GM12878 (cell line): ENCODE measurements around the gene PRPSAP1. TPM values are rescaled to one million over a fixed set of nuclear protein-coding genes. Genes with fewer than 3 reads are reported as not detected.

Source experiments
- BACH1 ChIP-seq: fragments of 450-650 bp; IDR thresholded peaks from 2 replicates; pipeline ENCODE4 v1.6.1; 2017; ENCODE audit warnings: mild to moderate bottlenecking, borderline replicate concordance
- CBX3 ChIP-seq: fragments of 200-600 bp; sonication (generic); IDR thresholded peaks from 2 replicates; pipeline ENCODE4 v1.6.1; 2016; ENCODE audit warnings: low read depth, borderline replicate concordance
- HCFC1 ChIP-seq: fragments of 150-350 bp; IDR thresholded peaks from 2 replicates; pipeline ENCODE4 v1.6.1; 2014; ENCODE audit warnings: low read length
- LARP7 ChIP-seq: fragments of 450-650 bp; IDR thresholded peaks from 2 replicates; pipeline ENCODE4 v1.6.1; 2017; ENCODE audit warnings: mild to moderate bottlenecking
- MEF2B ChIP-seq: fragments of 450-650 bp; IDR thresholded peaks from 2 replicates; pipeline ENCODE4 v1.6.1; 2018; ENCODE audit warnings: mild to moderate bottlenecking, moderate library complexity; ENCODE audit not compliant: partially characterized antibody, poor library complexity, severe bottlenecking
- NFIC ChIP-seq: IDR thresholded peaks from 2 replicates; pipeline ENCODE4 v1.6.1; 2012; ENCODE audit warnings: low read depth, mild to moderate bottlenecking, inconsistent platforms, low read length, moderate library complexity
- NR2C1 ChIP-seq: fragments of 450-650 bp; IDR thresholded peaks from 2 replicates; pipeline ENCODE4 v1.6.1; 2017; ENCODE audit warnings: antibody characterized with exemption, mild to moderate bottlenecking, moderate library complexity
- NR2F1 ChIP-seq: fragments of 450-650 bp; conservative IDR thresholded peaks from 2 replicates; pipeline ENCODE4 v1.6.1; 2017; ENCODE audit warnings: mild to moderate bottlenecking
- PML ChIP-seq: IDR thresholded peaks from 2 replicates; pipeline ENCODE4 v1.6.1; 2012; ENCODE audit warnings: low read length, inconsistent platforms
- POU2F2 ChIP-seq: IDR thresholded peaks from 3 replicates; pipeline ENCODE4 v1.6.1; 2011; ENCODE audit warnings: low read depth, mild to moderate bottlenecking, low read length, borderline replicate concordance
- RBBP5 ChIP-seq: fragments of 200-600 bp; sonication (generic); conservative IDR thresholded peaks from 2 replicates; pipeline ENCODE4 v1.6.1; 2016
- SMARCA5 ChIP-seq: fragments of 450-650 bp; IDR thresholded peaks from 2 replicates; pipeline ENCODE4 v1.6.1; 2017; ENCODE audit warnings: mild to moderate bottlenecking
- SRF ChIP-seq, 2 experiments: IDR thresholded peaks; 2 replicates each; pipeline ENCODE4 v1.6.1; 2011; ENCODE audit warnings: low read depth in 2 of 2, low read length in 2 of 2, mild to moderate bottlenecking in 1 of 2, moderate library complexity in 1 of 2
- YY1 ChIP-seq: IDR thresholded peaks from 2 replicates; pipeline ENCODE4 v1.6.1; 2011; ENCODE audit warnings: low read depth, mild to moderate bottlenecking, low read length
- ZNF274 ChIP-seq: IDR thresholded peaks from one replicate; pipeline ENCODE4 v1.8.0; 2011; ENCODE audit not compliant: insufficient read length, insufficient read depth
- polyA plus RNA-seq, 11 experiments: library from polyadenylated mRNA; depleted of rRNA in 4 of 11; unstranded in 6 of 11; stranded (reverse) in 5 of 11; fragments of >200 nt; fragmentation: Nextera tagmentation in 4 of 11; fragmentation: Illumina TruSeq in 1 of 11; extraction: Ambion mirVana in 4 of 11; extraction: Trizol in 1 of 11; gene quantifications; 1 replicate in 1 of 11; 2 replicates in 10 of 11; pipeline versions ENCODE4 v1.2.1 to v1.2.3, GENCODE V29; 2011 to 2016; ENCODE audit warnings: inconsistent platforms in 2 of 11, missing spikeins in 2 of 11, low read depth in 1 of 11
- total RNA-seq, 4 experiments: library from RNA; depleted of rRNA in 3 of 4; stranded (reverse); fragments of >200 nt in 3 of 4; fragmentation: Illumina TruSeq in 1 of 4; extraction: Trizol in 1 of 4; gene quantifications; 2 replicates each; pipeline versions ENCODE4 v1.2.1 to v1.2.3, GENCODE V29; 2013 to 2021
- TF ChIP-seq, protein P1 (sequence below): fragments of 450-650 bp; formaldehyde crosslinking; IDR thresholded peaks from 2 replicates; pipeline ENCODE4 v1.4.0; 2022; ENCODE audit warnings: mild to moderate bottlenecking, moderate library complexity
- TF ChIP-seq, protein P2 (sequence below): fragments of 450-650 bp; IDR thresholded peaks from 2 replicates; pipeline ENCODE4 v1.6.1; 2017; ENCODE audit warnings: mild to moderate bottlenecking, low read depth, inconsistent platforms; ENCODE audit not compliant: poor library complexity, severe bottlenecking
- TF ChIP-seq, protein P3 (sequence below): fragments of 450-650 bp; formaldehyde crosslinking; IDR thresholded peaks from 2 replicates; pipeline ENCODE4 v1.4.0; 2020; ENCODE audit warnings: mild to moderate bottlenecking, moderate library complexity
- TF ChIP-seq, protein P4 (sequence below): fragments of 450-650 bp; IDR thresholded peaks from 2 replicates; pipeline ENCODE4 v1.6.1; 2014; ENCODE audit warnings: mild to moderate bottlenecking
- TF ChIP-seq, protein P5 (sequence below): fragments of 450-650 bp; IDR thresholded peaks from 2 replicates; pipeline ENCODE4 v1.6.1; 2016; ENCODE audit warnings: mild to moderate bottlenecking

Gene PRPSAP1
- total and polyA plus RNA-seq, 10 of the 15 experiments (the other 5 are each of a cell fraction or from before 2014, with no cell fraction given): 15.8 to 84.2 (median 44.2) TPM

DNA sequence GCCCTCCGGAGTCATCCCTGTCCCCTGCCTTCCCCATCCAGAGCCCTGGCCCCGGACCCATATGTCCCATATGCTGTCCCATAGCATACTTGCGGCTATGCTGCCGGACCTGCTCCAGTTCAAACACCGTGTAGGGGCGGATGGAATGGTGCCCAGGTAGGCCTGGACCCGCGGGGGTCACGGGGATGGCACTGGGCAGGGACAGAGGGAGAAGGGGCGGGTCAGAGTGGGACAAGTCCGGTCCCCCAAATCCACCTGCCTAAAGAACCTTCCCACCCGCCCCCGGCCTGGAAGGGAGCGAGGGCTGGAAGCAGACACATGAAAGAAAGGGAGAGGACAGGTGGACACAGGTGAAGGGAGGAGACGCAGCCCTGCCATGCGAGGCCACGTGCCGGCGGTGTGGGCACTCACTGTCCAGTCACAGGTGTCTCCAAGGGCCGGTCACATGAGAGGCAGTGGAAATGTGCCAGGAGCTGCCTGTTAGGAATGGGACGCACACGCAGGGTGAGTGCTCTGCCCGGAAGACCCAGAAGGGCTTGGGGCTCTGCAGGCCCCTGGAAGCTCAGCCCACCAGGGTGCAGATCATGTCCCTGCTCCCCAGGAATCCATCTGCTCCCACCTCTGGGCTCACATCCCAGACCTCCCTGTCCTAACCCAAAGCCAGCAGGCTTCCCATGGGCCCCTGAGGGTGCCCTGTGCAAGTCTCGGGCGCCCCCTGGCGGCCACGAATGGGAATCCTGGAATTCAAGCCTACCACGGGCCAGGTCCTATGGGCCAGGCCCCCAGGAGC is 74.6 kb downstream of the PRPSAP1 start (continued):
- TF ChIP-seq NR2C1 (no peak), YY1 (peak; percentile 73), POU2F2 (0 out of 3 replicates have a peak, but pooled peaks have one; percentile 42), CBX3 (no peak), ZNF274 (no peak), NFIC (no peak), HCFC1 (no peak), PML (no peak), NR2F1 (no peak), SMARCA5 (0 out of 2 replicates have a peak, but pooled peaks have one; percentile 29), MEF2B (no peak), SRF (IDR thresholded peaks at IDR 0.05; ENCODE audit: low read depth in 2 of 2, low read length in 2 of 2) (no peak), BACH1 (no peak), RBBP5 (no peak), LARP7 (no peak)
- TF ChIP-seq, protein P1, sequence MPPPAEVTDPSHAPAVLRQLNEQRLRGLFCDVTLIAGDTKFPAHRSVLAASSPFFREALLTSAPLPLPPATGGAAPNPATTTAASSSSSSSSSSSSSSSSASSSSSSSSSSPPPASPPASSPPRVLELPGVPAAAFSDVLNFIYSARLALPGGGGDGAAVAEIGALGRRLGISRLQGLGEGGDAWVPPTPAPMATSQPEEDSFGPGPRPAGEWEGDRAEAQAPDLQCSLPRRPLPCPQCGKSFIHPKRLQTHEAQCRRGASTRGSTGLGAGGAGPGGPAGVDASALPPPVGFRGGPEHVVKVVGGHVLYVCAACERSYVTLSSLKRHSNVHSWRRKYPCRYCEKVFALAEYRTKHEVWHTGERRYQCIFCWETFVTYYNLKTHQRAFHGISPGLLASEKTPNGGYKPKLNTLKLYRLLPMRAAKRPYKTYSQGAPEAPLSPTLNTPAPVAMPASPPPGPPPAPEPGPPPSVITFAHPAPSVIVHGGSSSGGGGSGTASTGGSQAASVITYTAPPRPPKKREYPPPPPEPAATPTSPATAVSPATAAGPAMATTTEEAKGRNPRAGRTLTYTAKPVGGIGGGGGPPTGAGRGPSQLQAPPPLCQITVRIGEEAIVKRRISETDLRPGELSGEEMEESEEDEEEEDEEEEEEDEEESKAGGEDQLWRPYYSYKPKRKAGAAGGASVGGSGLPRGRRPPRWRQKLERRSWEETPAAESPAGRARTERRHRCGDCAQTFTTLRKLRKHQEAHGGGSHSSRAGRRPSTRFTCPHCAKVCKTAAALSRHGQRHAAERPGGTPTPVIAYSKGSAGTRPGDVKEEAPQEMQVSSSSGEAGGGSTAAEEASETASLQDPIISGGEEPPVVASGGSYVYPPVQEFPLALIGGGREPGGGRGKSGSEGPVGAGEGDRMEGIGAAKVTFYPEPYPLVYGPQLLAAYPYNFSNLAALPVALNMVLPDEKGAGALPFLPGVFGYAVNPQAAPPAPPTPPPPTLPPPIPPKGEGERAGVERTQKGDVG (CRISPR knock-in tag): no peak
- TF ChIP-seq, protein P2, sequence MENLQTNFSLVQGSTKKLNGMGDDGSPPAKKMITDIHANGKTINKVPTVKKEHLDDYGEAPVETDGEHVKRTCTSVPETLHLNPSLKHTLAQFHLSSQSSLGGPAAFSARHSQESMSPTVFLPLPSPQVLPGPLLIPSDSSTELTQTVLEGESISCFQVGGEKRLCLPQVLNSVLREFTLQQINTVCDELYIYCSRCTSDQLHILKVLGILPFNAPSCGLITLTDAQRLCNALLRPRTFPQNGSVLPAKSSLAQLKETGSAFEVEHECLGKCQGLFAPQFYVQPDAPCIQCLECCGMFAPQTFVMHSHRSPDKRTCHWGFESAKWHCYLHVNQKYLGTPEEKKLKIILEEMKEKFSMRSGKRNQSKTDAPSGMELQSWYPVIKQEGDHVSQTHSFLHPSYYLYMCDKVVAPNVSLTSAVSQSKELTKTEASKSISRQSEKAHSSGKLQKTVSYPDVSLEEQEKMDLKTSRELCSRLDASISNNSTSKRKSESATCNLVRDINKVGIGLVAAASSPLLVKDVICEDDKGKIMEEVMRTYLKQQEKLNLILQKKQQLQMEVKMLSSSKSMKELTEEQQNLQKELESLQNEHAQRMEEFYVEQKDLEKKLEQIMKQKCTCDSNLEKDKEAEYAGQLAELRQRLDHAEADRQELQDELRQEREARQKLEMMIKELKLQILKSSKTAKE: no peak
- TF ChIP-seq, protein P3, sequence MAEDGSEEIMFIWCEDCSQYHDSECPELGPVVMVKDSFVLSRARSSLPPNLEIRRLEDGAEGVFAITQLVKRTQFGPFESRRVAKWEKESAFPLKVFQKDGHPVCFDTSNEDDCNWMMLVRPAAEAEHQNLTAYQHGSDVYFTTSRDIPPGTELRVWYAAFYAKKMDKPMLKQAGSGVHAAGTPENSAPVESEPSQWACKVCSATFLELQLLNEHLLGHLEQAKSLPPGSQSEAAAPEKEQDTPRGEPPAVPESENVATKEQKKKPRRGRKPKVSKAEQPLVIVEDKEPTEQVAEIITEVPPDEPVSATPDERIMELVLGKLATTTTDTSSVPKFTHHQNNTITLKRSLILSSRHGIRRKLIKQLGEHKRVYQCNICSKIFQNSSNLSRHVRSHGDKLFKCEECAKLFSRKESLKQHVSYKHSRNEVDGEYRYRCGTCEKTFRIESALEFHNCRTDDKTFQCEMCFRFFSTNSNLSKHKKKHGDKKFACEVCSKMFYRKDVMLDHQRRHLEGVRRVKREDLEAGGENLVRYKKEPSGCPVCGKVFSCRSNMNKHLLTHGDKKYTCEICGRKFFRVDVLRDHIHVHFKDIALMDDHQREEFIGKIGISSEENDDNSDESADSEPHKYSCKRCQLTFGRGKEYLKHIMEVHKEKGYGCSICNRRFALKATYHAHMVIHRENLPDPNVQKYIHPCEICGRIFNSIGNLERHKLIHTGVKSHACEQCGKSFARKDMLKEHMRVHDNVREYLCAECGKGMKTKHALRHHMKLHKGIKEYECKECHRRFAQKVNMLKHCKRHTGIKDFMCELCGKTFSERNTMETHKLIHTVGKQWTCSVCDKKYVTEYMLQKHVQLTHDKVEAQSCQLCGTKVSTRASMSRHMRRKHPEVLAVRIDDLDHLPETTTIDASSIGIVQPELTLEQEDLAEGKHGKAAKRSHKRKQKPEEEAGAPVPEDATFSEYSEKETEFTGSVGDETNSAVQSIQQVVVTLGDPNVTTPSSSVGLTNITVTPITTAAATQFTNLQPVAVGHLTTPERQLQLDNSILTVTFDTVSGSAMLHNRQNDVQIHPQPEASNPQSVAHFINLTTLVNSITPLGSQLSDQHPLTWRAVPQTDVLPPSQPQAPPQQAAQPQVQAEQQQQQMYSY (CRISPR knock-in tag): no peak
- TF ChIP-seq, protein P4, sequence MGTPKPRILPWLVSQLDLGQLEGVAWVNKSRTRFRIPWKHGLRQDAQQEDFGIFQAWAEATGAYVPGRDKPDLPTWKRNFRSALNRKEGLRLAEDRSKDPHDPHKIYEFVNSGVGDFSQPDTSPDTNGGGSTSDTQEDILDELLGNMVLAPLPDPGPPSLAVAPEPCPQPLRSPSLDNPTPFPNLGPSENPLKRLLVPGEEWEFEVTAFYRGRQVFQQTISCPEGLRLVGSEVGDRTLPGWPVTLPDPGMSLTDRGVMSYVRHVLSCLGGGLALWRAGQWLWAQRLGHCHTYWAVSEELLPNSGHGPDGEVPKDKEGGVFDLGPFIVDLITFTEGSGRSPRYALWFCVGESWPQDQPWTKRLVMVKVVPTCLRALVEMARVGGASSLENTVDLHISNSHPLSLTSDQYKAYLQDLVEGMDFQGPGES: no peak
- TF ChIP-seq, protein P5, sequence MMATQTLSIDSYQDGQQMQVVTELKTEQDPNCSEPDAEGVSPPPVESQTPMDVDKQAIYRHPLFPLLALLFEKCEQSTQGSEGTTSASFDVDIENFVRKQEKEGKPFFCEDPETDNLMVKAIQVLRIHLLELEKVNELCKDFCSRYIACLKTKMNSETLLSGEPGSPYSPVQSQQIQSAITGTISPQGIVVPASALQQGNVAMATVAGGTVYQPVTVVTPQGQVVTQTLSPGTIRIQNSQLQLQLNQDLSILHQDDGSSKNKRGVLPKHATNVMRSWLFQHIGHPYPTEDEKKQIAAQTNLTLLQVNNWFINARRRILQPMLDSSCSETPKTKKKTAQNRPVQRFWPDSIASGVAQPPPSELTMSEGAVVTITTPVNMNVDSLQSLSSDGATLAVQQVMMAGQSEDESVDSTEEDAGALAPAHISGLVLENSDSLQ: no peak
